Right atrium auricular region (tissue), 2 donors: Measurements from ENCODE around the gene GGPS1. TPM values are rescaled to one million over a fixed set of nuclear protein-coding genes. Genes with fewer than 3 reads are reported as not detected.

Experiments used
- DNase-seq: peaks from one replicate; pipeline ENCODE4 v3.0.0-alpha.2; 2019; ENCODE audit warnings: low spot score
- H3K27ac ChIP-seq, 2 donors: fragments of 200-600 bp; sonication (generic); 1 replicate in 1 of 2; 2 replicates in 1 of 2; pipeline ENCODE4 v1.5.1; 2016 to 2019
- H3K27me3 ChIP-seq, 2 donors: fragments of 200-600 bp; sonication (generic); one replicate each; pipeline versions ENCODE4 v1.5.1 to v1.6.0; 2017 to 2019
- H3K36me3 ChIP-seq: fragments of 200-600 bp; sonication (generic); one replicate; pipeline ENCODE4 v1.5.1; 2016
- H3K4me1 ChIP-seq, 2 donors: fragments of 200-600 bp; sonication (generic); one replicate each; pipeline versions ENCODE4 v1.5.1 to v1.6.0; 2017 to 2019
- H3K4me3 ChIP-seq, 2 donors: fragments of 200-600 bp; sonication (generic); 1 replicate in 1 of 2; 2 replicates in 1 of 2; pipeline ENCODE4 v1.5.1; 2017 to 2019; ENCODE audit warnings: mild to moderate bottlenecking in 1 of 2, moderate library complexity in 1 of 2
- H3K9me3 ChIP-seq, 2 donors: fragments of 200-600 bp; sonication (generic); one replicate each; pipeline ENCODE4 v1.5.1; 2019
- CTCF ChIP-seq, 2 donors: fragments of 200-600 bp; sonication (generic); IDR thresholded peaks; one replicate each; pipeline ENCODE4 v1.5.1; 2019; ENCODE audit warnings: antibody characterized with exemption in 2 of 2
- total RNA-seq, 2 donors: library from RNA; depleted of rRNA; stranded (reverse); fragments of >200 nt; gene quantifications; one replicate each; pipeline ENCODE4 v1.1.0, GENCODE V29; 2016

The GGPS1 gene
- total RNA-seq, 2 donors from 2014 or later, result 13.4 to 18.9 TPM

- H3K4me3 ChIP-seq, result no peak overlapping the region
- no peak for DNase-seq
- H3K27me3 ChIP-seq, result no peaks in the 10 kb centered on the region
- peaks cover 0 to 4% of the 10 kb centered on the region in 2 donors for H3K9me3 ChIP-seq
- H3K27ac ChIP-seq, result no peak overlapping the region
- no peaks in the 10 kb centered on the region for H3K36me3 ChIP-seq
- TF ChIP-seq CTCF (IDR thresholded peaks at IDR 0.05), result no peak
- H3K4me1 ChIP-seq, result peaks cover 0 to 4% of the 10 kb centered on the region in 2 donors
Measured at GRCh38 chr1:235292790-235293189, 35.6 kb upstream of the GGPS1 start.

GRCh38 chr1:235293322-235293942 is 34.9 kb upstream of the GGPS1 start:
- Histone ChIP-seq H3K27me3 (no peaks in the 10 kb centered on the region), H3K4me1 (peaks cover 0 to 4% of the 10 kb centered on the region in 2 donors)

GRCh38 chr1:235295902-235296350 is 32.4 kb upstream of the GGPS1 start:
- no peaks in the 10 kb centered on the region for H3K27me3 ChIP-seq
- DNase-seq, result no peak
- H3K4me1 ChIP-seq, result peaks cover 0 to 4% of the 10 kb centered on the region in 2 donors
- no peak overlapping the region for H3K4me3 ChIP-seq
- TF ChIP-seq CTCF (IDR thresholded peaks at IDR 0.05), result no peak
- H3K36me3 ChIP-seq, result no peaks in the 10 kb centered on the region
- H3K27ac ChIP-seq, result no peak overlapping the region
- H3K9me3 ChIP-seq, result peaks cover 0 to 4% of the 10 kb centered on the region in 2 donors

More at GRCh38 chr1:235293322-235293942, 34.9 kb upstream of the GGPS1 start:
- TF ChIP-seq CTCF (IDR thresholded peaks at IDR 0.05), result no peak
- DNase-seq, result no peak
- Histone ChIP-seq H3K4me3 (no peak overlapping the region), H3K9me3 (peaks cover 0 to 4% of the 10 kb centered on the region in 2 donors), H3K36me3 (no peaks in the 10 kb centered on the region), H3K27ac (no peak overlapping the region)

- no peak for DNase-seq
- Histone ChIP-seq H3K27me3 (no peaks in the 10 kb centered on the region), H3K4me3 (no peak overlapping the region), H3K36me3 (no peaks in the 10 kb centered on the region), H3K27ac (no peak overlapping the region), H3K9me3 (peaks cover 0 to 4% of the 10 kb centered on the region in 2 donors), H3K4me1 (peaks cover 0 to 4% of the 10 kb centered on the region in 2 donors)
- TF ChIP-seq CTCF (IDR thresholded peaks at IDR 0.05), result no peak
Measured at GRCh38 chr1:235296729-235297128, 31.6 kb upstream of the GGPS1 start.

- no peaks in the 10 kb centered on the region for H3K27me3 ChIP-seq
- DNase-seq, result no peak
- no peak overlapping the region for H3K27ac ChIP-seq
- H3K4me1 ChIP-seq, result peaks cover 0 to 4% of the 10 kb centered on the region in 2 donors
- TF ChIP-seq CTCF (IDR thresholded peaks at IDR 0.05), result no peak
- H3K4me3 ChIP-seq, result no peak overlapping the region
- no peaks in the 10 kb centered on the region for H3K36me3 ChIP-seq
- peaks cover 0 to 4% of the 10 kb centered on the region in 2 donors for H3K9me3 ChIP-seq
Measured at GRCh38 chr1:235297579-235297978, 30.8 kb upstream of the GGPS1 start.

DNA sequence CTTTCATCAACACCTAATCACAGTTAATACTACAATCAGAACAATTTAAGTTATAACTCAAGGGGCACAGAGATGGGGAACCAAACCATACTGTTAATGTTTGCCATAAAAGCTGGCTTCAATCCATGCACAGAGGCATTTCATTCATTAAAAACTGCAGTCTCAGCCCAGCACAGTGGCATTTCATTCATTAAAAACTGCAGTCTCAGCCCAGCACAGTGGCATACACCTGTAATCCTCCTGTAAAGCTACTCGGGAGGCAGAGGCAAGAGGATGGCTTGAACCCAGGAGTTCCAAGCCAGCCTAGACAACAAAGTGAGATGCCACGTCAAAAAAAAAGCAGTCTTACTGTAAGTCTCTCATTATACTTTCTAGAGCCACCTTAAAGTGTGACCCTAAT is 29.6 kb upstream of the GGPS1 start:
- H3K27me3 ChIP-seq, result no peaks in the 10 kb centered on the region
- H3K4me1 ChIP-seq, result peaks cover 0 to 7% of the 10 kb centered on the region in 2 donors
- DNase-seq, result no peak
- H3K27ac ChIP-seq, result no peak overlapping the region
- H3K36me3 ChIP-seq, result no peaks in the 10 kb centered on the region
- TF ChIP-seq CTCF (IDR thresholded peaks at IDR 0.05), result no peak
- no peak overlapping the region for H3K4me3 ChIP-seq
- peaks cover 0 to 4% of the 10 kb centered on the region in 2 donors for H3K9me3 ChIP-seq
